ENCODE results near the gene PRDX2.

GRCh38 chr19:12806242-12807081 is 4.9 kb upstream of the PRDX2 start, which contains the start of gene RNASEH2A:
- TF ChIP-seq POLR2AphosphoS5 (IDR thresholded peaks at IDR 0.05; ENCODE audit: low read length), result peak; percentile 61; the same call in 1 of the 2 replicates
- TF ChIP-seq USF2 (IDR thresholded peaks at IDR 0.05; ENCODE audit: borderline replicate concordance, low read depth, low read length), result no peak
- no peak for TF ChIP-seq IRF5 (IDR thresholded peaks at IDR 0.05; ENCODE audit: borderline replicate concordance)
- TF ChIP-seq ZBTB40 (IDR thresholded peaks at IDR 0.05; ENCODE audit: borderline replicate concordance), result no peak; the same call in 1 of the 2 replicates
- no peak for TF ChIP-seq BCL11A (IDR thresholded peaks at IDR 0.05; ENCODE audit: low read depth, low read length)
- TF ChIP-seq CTCF (IDR thresholded peaks at IDR 0.05 in 2 of 3, conservative IDR thresholded peaks at IDR 0.05 in 1 of 3; ENCODE audit: control insufficient read depth in 2 of 3, extremely low read depth in 1 of 3, insufficient read depth in 1 of 3, low read depth in 3 of 3, low read length in 3 of 3), result no peak
- TF ChIP-seq ZNF24 (IDR thresholded peaks at IDR 0.05), result no peak

Measured in GM12878 (cell line).